ENCODE data around the gene ARHGAP26.
"Not testable (repeated sequence)": the region's sequence is repeated elsewhere in the genome, so short reads cannot be mapped to it uniquely, and the experiment has no call there.

Gene ARHGAP26

DNA sequence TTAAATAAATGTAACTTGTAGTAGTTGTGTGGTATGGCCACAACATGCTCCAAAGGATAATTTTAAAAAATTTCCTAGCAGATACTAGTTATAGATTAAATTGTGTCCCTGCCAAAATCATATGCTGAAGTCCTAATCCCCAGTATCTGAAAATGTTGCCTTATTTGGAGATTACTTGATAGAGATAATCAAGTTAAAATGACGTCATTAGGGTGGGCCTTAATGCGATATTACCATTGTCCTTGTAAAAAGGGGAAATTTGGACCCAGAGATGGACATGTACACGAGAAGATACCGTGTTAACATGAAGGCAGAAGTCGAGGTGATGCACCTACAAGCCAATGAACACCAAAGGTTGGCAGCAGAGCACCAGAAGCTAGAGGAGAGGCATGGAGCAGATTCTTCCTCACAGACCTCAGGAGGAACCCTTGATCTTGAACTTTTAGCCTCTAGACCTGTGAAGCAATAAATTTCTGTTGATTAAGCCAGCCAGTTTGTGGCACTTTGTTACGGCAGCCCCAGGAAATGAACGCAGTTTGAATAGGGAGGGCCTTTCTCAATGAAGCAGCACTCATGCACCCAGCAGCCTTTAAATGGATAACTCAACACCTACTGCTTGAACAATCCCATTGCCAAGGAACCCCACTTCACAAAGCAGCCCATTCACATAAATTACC lies 148.9 kb downstream of the ARHGAP26 start:
- no peak for TF ChIP-seq CTCF (IDR thresholded peaks at IDR 0.05; ENCODE audit: low read depth, low read length, missing control alignments)
- no peak overlapping the region for H3K4me3 ChIP-seq (ENCODE audit: low read depth, low read length)
- no peak for DNase-seq (ENCODE audit: low read depth)

GRCh38 chr5:142920849-142921612 lies 150.9 kb downstream of the ARHGAP26 start:
- no peak overlapping the region for H3K4me3 ChIP-seq (ENCODE audit: low read depth, low read length)
- no peak for TF ChIP-seq CTCF (IDR thresholded peaks at IDR 0.05; ENCODE audit: low read depth, low read length, missing control alignments)
- no peak for DNase-seq (ENCODE audit: low read depth)

DNA sequence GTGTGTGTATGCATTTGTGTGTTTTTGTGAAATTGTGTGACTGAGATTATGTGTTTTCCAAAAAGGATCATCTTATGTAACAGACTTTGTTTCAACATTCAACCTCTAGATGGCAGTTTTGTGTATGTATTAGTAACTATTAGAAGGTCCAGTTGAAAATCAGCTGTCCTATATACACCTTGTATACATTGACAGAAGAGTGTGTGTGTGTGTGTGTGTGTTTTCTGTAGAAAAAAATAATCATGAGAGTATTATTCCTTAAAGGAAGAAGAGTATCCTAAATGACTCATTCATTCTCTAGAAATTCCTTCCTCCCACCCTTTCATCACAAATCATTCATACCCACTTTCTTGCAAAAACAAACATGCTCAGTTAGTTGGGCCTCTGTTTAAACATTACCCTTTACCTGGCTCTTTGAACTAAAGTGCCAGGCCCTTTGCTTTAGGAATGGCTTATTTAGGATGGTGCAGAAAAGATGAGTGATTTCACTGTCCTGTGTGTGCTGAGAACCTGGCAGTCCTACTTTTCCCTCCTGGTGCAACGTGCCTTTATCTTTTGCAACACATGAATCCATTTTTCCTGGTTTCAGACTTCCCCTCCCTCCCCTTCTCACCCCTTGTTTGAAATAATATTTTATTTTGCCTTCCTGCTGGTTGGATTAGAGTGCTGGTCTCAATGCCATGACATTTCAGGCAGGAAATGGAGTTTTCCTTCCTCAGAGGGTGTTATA lies 152.2 kb downstream of the ARHGAP26 start:
- TF ChIP-seq CTCF (IDR thresholded peaks at IDR 0.05; ENCODE audit: low read depth, low read length, missing control alignments) = peak; percentile 49
- no peak for DNase-seq (ENCODE audit: low read depth)
- H3K4me3 ChIP-seq (ENCODE audit: low read depth, low read length) = no peak overlapping the region

DNA sequence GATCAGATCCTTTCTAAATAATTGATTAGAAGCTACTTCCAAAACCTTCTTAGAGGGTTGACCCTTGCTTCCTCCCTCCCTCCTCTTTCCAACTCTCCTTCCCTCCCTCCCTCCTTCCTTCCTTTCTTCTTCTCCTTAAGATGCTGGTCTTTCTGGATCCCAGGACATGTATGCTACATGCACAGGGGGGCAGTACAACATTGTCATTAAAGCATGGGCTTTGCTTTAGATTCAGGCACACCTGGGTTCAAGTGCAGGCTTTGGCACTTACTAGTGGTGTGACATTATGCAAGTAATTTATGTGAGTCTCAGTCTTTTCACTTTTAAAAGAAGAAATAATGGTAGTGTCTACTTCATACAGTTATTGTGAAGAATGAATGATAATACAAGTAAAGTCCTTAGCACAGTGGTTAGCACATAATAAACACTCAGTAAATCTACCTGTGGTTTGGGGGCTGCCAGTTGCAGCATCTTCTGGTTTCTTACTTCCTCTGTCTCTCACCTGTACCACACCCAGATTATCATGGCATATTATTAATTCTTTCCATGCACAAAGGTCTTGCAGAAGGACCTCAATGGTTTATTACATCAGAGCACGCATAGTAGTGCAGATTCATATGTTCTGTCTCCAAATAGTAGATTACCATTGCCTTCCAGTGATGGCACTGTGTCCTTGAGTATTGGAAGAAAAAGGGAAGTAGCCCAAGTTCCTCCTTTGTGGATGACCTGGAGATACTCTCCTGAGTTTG lies 154.1 kb downstream of the ARHGAP26 start:
- no peak overlapping the region for H3K4me3 ChIP-seq (ENCODE audit: low read depth, low read length)
- peak; percentile 23 for TF ChIP-seq CTCF (IDR thresholded peaks at IDR 0.05; ENCODE audit: low read depth, low read length, missing control alignments)
- no peak for DNase-seq (ENCODE audit: low read depth)

DNA sequence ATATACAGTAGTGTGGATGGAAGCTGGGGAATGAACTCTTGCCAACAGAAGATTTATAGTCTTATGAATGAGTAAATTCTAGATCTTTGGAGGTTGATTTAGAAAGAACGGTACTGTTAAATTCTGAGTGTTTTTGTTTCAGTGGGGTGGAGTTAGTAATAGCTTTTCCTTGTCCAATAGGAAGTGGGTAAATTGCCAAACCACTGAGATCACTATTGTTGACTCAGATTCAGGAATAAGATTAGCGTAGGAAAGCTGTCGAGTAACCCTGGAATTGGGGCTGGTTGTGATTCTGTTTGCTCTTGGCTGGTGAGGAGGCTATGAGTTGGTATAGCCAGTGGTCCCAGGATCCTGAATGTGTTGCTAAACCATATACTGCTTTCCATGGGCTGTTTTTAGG lies 155.6 kb downstream of the ARHGAP26 start:
- TF ChIP-seq CTCF (IDR thresholded peaks at IDR 0.05; ENCODE audit: low read depth, low read length, missing control alignments) = no peak
- DNase-seq (ENCODE audit: low read depth) = no peak
- no peak overlapping the region for H3K4me3 ChIP-seq (ENCODE audit: low read depth, low read length)

GRCh38 chr5:142926549-142926948 lies 156.4 kb downstream of the ARHGAP26 start:
- no peak for TF ChIP-seq CTCF (IDR thresholded peaks at IDR 0.05; ENCODE audit: low read depth, low read length, missing control alignments)
- H3K4me3 ChIP-seq (ENCODE audit: low read depth, low read length) = no peak overlapping the region
- DNase-seq (ENCODE audit: low read depth) = no peak

DNA sequence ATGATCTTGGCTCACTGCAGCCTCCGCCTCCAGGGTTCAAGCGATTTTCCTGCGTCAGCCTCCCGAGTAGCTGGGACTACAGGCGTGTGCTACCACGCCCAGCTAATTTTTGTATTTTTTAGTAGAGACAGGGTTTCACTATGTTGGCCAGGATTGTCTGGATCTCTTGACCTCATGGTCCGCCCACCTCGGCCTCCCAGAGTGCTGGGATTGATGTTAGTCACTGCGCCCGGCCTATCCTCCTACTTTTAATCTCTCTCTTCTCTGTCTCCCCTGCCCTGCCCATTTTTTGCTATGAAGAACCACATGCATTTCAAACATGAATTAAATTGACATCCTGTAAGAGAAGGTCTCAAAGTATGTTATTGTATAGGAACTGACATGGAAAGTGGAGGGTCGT lies 158.8 kb downstream of the ARHGAP26 start:
- not testable (repeated sequence) for DNase-seq (ENCODE audit: low read depth); H3K4me3 ChIP-seq (ENCODE audit: low read depth, low read length)
